Ishikawa (cell line): ENCODE data around the gene HAGHL.

Experiments used
- CEBPB ChIP-seq: IDR thresholded peaks from 2 replicates; pipeline ENCODE4 v1.6.1; 2012
- CREB1 ChIP-seq: IDR thresholded peaks from 2 replicates; pipeline ENCODE4 v1.6.1; 2012; ENCODE audit warnings: low read depth
- EGR1 ChIP-seq: IDR thresholded peaks from 2 replicates; pipeline ENCODE4 v1.6.1; 2012
- EP300 ChIP-seq: IDR thresholded peaks from 2 replicates; pipeline ENCODE4 v1.6.1; 2012; ENCODE audit warnings: borderline replicate concordance
- FOXM1 ChIP-seq: IDR thresholded peaks from 2 replicates; pipeline ENCODE4 v1.6.1; 2012; ENCODE audit warnings: low read depth, borderline replicate concordance
- NFIC ChIP-seq: IDR thresholded peaks from 2 replicates; pipeline ENCODE4 v1.6.1; 2012
- RAD21 ChIP-seq: IDR thresholded peaks from 2 replicates; pipeline ENCODE4 v1.6.1; 2012; ENCODE audit warnings: low read depth
- TAF1 ChIP-seq: IDR thresholded peaks from 2 replicates; pipeline ENCODE4 v1.6.1; 2012; ENCODE audit warnings: low read depth, mild to moderate bottlenecking
- TCF12 ChIP-seq: IDR thresholded peaks from 2 replicates; pipeline ENCODE4 v1.6.1; 2012; ENCODE audit warnings: low read depth
- TEAD4 ChIP-seq: IDR thresholded peaks from 2 replicates; pipeline ENCODE4 v1.6.1; 2012
- YY1 ChIP-seq: IDR thresholded peaks from 2 replicates; pipeline ENCODE4 v1.6.1; 2012; ENCODE audit warnings: low read depth
- ZBTB7A ChIP-seq: IDR thresholded peaks from 2 replicates; pipeline ENCODE4 v1.6.1; 2012; ENCODE audit warnings: low read depth
- TF ChIP-seq, protein P1 (sequence below): IDR thresholded peaks from 2 replicates; pipeline ENCODE4 v1.6.1; 2012
- TF ChIP-seq, protein P2 (sequence below): IDR thresholded peaks from 2 replicates; pipeline ENCODE4 v1.6.1; 2012
- TF ChIP-seq, protein P3 (sequence below): IDR thresholded peaks from 2 replicates; pipeline ENCODE4 v1.6.1; 2012; ENCODE audit warnings: low read depth, mild to moderate bottlenecking

HAGHL gene

GRCh38 chr16:740764-741505, 14.0 kb downstream of the HAGHL start, which contains the start of gene CIAO3:
Gene CIAO3 (minus strand): TSS chr16:740997. CDS start chr16:740985, 12 bp downstream.
- TF ChIP-seq CEBPB: no peak
- peak; percentile 12; the same call in 1 of the 2 replicates for TF ChIP-seq RAD21
- TF ChIP-seq EP300: peak; percentile 26; the same call in 1 of the 2 replicates
- TF ChIP-seq NFIC: peak; percentile 49
- TF ChIP-seq TCF12: peak; percentile 51; the same call in 1 of the 2 replicates
- peak; percentile 42; the same call in 1 of the 2 replicates for TF ChIP-seq ZBTB7A
- TF ChIP-seq, protein P1, sequence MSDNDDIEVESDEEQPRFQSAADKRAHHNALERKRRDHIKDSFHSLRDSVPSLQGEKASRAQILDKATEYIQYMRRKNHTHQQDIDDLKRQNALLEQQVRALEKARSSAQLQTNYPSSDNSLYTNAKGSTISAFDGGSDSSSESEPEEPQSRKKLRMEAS: peak; percentile 93
- peak; percentile 58 for TF ChIP-seq EGR1
- TF ChIP-seq, protein P2, sequence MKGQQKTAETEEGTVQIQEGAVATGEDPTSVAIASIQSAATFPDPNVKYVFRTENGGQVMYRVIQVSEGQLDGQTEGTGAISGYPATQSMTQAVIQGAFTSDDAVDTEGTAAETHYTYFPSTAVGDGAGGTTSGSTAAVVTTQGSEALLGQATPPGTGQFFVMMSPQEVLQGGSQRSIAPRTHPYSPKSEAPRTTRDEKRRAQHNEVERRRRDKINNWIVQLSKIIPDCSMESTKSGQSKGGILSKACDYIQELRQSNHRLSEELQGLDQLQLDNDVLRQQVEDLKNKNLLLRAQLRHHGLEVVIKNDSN: peak; percentile 48
- no peak; the same call in none of the 2 replicates for TF ChIP-seq TEAD4
- TF ChIP-seq, protein P3, sequence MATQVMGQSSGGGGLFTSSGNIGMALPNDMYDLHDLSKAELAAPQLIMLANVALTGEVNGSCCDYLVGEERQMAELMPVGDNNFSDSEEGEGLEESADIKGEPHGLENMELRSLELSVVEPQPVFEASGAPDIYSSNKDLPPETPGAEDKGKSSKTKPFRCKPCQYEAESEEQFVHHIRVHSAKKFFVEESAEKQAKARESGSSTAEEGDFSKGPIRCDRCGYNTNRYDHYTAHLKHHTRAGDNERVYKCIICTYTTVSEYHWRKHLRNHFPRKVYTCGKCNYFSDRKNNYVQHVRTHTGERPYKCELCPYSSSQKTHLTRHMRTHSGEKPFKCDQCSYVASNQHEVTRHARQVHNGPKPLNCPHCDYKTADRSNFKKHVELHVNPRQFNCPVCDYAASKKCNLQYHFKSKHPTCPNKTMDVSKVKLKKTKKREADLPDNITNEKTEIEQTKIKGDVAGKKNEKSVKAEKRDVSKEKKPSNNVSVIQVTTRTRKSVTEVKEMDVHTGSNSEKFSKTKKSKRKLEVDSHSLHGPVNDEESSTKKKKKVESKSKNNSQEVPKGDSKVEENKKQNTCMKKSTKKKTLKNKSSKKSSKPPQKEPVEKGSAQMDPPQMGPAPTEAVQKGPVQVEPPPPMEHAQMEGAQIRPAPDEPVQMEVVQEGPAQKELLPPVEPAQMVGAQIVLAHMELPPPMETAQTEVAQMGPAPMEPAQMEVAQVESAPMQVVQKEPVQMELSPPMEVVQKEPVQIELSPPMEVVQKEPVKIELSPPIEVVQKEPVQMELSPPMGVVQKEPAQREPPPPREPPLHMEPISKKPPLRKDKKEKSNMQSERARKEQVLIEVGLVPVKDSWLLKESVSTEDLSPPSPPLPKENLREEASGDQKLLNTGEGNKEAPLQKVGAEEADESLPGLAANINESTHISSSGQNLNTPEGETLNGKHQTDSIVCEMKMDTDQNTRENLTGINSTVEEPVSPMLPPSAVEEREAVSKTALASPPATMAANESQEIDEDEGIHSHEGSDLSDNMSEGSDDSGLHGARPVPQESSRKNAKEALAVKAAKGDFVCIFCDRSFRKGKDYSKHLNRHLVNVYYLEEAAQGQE: no peak
- no peak for TF ChIP-seq FOXM1
- peak; percentile 98 for TF ChIP-seq TAF1
- TF ChIP-seq CREB1: peak; percentile 85
- peak; percentile 97 for TF ChIP-seq YY1

- TF ChIP-seq TEAD4 (no peak), NFIC (no peak), EGR1 (no peak), EP300 (no peak), TAF1 (no peak), ZBTB7A (no peak), CEBPB (no peak), TCF12 (no peak), CREB1 (no peak), FOXM1 (no peak), RAD21 (no peak), YY1 (no peak)
- TF ChIP-seq, protein P3: no peak
- TF ChIP-seq, protein P2: no peak
- TF ChIP-seq, protein P1: no peak
Measured at GRCh38 chr16:741986-742629, 15.2 kb downstream of the HAGHL start.

- TF ChIP-seq CREB1 (no peak), ZBTB7A (no peak)
Measured at GRCh38 chr16:743794-744500, 17.0 kb downstream of the HAGHL start.

DNA sequence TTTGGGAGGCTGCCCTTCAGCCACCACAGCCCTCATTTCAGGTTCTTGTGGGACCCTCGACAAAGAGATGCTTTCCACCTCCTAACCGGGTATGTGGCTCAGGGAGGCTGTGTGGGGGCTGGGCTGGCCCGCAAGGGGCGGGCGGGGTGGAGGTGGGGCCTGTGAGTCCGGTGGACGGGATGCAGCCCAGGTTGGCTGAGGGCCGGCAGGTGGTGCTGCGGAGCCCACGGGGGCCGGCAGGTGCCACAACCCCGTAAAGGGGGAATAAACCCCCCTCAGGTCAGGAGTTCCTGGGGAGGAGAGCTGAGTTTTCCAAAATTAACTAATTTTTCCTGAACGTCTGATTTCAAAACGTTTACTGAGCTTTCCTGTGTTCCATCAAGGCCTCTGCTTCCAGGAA, 18.8 kb downstream of the HAGHL start:
- TF ChIP-seq RAD21 (peak; percentile 46; the same call in 1 of the 2 replicates), FOXM1 (no peak), TCF12 (no peak)

GRCh38 chr16:746637-747036, 19.7 kb downstream of the HAGHL start:
- TF ChIP-seq, protein P1: no peak
- TF ChIP-seq NFIC (no peak), CREB1 (no peak), EGR1 (no peak), TCF12 (no peak), CEBPB (no peak), EP300 (no peak), YY1 (no peak), FOXM1 (no peak), TAF1 (no peak)
- TF ChIP-seq, protein P2: no peak
